WERI-Rb-1 (cell line): ENCODE data around the gene TMTC1.

Experiments
- DNase-seq: peaks from one replicate; pipeline ENCODE4 v3.0.0-alpha.2; 2020
- H3K27ac ChIP-seq: fragments of 250-450 bp; sonication (Bioruptor Pico); 2 replicates; pipeline ENCODE4 v1.5.1; 2020; ENCODE audit warnings: mild to moderate bottlenecking, moderate library complexity
- H3K27me3 ChIP-seq: fragments of 250-450 bp; sonication (Bioruptor Pico); 2 replicates; pipeline ENCODE4 v1.5.1; 2021; ENCODE audit warnings: mild to moderate bottlenecking, low read depth, moderate library complexity; ENCODE audit not compliant: insufficient read depth, severe bottlenecking
- H3K36me3 ChIP-seq: fragments of 250-450 bp; sonication (Bioruptor Pico); 2 replicates; pipeline ENCODE4 v1.5.1; 2020; ENCODE audit warnings: mild to moderate bottlenecking, moderate library complexity
- H3K4me3 ChIP-seq: 2 replicates; pipeline ENCODE4 v1.5.1; 2011; ENCODE audit warnings: low read depth, mild to moderate bottlenecking, control low read depth, low read length
- H3K9me3 ChIP-seq: fragments of 250-450 bp; sonication (Bioruptor Pico); 2 replicates; pipeline ENCODE4 v1.5.1; 2021; ENCODE audit warnings: mild to moderate bottlenecking, moderate library complexity; ENCODE audit not compliant: severe bottlenecking
- TF ChIP-seq, protein P1 (sequence below): IDR thresholded peaks from 2 replicates; pipeline ENCODE4 v1.5.1; 2011; ENCODE audit warnings: low read depth, mild to moderate bottlenecking, control low read depth, inconsistent platforms, low read length

TMTC1 gene

DNA sequence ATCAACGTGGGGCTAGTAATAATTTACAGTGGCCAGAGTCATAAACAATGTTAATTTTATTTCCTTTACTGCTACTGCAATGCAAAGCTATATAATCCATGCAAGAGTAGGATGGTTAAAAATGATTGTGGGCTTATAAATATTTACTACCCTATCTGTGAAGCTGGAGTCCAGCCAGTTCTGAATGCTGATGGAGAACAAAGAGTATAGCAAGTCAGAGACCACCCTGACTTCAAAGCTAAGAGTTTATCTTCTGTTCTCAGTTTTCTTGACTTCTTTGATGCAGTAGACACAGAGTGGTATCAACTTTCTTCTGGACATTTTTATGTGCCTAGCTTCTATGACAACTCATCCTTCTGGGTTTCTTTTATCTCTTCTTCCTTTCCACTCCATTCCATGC lies 252.3 kb downstream of the TMTC1 start:
- no peaks in the 10 kb centered on the region for H3K9me3 ChIP-seq
- no peak overlapping the region for H3K4me3 ChIP-seq
- H3K27ac ChIP-seq, result no peak overlapping the region
- no peaks in the 10 kb centered on the region for H3K36me3 ChIP-seq
- TF ChIP-seq, protein P1, sequence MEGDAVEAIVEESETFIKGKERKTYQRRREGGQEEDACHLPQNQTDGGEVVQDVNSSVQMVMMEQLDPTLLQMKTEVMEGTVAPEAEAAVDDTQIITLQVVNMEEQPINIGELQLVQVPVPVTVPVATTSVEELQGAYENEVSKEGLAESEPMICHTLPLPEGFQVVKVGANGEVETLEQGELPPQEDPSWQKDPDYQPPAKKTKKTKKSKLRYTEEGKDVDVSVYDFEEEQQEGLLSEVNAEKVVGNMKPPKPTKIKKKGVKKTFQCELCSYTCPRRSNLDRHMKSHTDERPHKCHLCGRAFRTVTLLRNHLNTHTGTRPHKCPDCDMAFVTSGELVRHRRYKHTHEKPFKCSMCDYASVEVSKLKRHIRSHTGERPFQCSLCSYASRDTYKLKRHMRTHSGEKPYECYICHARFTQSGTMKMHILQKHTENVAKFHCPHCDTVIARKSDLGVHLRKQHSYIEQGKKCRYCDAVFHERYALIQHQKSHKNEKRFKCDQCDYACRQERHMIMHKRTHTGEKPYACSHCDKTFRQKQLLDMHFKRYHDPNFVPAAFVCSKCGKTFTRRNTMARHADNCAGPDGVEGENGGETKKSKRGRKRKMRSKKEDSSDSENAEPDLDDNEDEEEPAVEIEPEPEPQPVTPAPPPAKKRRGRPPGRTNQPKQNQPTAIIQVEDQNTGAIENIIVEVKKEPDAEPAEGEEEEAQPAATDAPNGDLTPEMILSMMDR, result no peak
- no peaks in the 10 kb centered on the region for H3K27me3 ChIP-seq
- no peak for DNase-seq

DNA sequence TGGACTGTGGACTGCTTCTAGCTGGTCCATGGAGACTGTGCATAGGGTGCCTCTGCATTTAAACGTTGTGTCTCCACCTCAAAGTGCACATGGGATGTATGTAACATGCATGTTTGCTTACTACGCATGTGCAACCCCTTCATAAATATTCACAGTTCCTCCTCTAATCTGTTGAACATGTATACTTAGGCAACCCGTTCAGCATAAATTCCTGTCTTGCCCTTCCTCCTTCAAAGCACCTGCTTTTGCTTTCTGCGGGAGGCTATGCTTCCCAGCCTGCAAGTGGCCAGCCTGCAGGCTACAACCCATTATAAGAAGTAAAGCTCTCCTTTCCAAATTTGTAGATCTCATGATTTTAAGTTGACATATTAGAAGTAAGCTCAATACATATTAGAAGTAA lies 253.3 kb downstream of the TMTC1 start:
- no peak overlapping the region for H3K4me3 ChIP-seq
- TF ChIP-seq, protein P1, result no peak
- no peak for DNase-seq
- no peaks in the 10 kb centered on the region for H3K27me3 ChIP-seq
- no peaks in the 10 kb centered on the region for H3K36me3 ChIP-seq
- no peak overlapping the region for H3K27ac ChIP-seq
- no peaks in the 10 kb centered on the region for H3K9me3 ChIP-seq

DNA sequence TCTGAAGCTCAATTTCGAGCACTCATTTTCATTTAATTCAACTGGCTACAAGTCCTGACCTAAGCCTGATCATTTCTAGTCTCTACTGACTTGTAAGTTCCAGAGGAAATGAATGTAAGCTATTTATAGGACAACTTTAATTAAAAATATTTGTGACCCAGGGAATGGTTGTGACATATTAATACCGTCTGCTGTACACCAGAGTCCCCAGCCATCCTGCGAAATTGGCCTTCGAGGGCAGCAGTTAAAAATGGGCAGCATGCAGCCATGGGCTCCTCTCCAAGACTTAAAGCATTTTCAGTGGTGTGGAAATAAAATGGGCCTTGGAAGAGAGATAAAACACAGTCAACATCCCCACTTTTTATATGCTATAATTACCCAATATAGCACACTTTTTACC lies 255.6 kb downstream of the TMTC1 start:
- H3K4me3 ChIP-seq, result no peak overlapping the region
- TF ChIP-seq, protein P1, result no peak
- DNase-seq, result no peak
- H3K9me3 ChIP-seq, result no peaks in the 10 kb centered on the region
- H3K27ac ChIP-seq, result no peak overlapping the region
- H3K27me3 ChIP-seq, result no peaks in the 10 kb centered on the region
- no peaks in the 10 kb centered on the region for H3K36me3 ChIP-seq

DNA sequence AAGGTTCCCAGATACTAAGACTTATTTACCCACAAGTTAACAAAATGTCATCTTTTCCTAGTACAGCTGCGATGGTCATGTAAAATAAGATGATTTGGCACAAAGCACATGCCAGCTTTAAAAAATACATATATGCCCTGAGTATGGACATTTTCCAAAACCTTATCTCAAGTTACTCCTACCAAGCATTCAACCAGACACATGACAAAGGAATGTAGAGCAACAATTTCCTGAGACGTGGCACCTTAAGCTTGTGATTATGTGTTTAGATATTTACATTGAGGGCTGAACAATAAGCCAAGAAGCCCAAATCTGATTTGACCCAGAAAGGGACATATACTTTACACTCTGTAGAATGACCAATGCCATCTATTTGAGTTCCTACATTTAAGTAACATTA lies 261.8 kb downstream of the TMTC1 start:
- TF ChIP-seq, protein P1, result no peak
- Histone ChIP-seq H3K36me3 (no peaks in the 10 kb centered on the region), H3K27ac (no peak overlapping the region), H3K9me3 (no peaks in the 10 kb centered on the region), H3K27me3 (no peaks in the 10 kb centered on the region), H3K4me3 (no peak overlapping the region)
- no peak for DNase-seq

DNA sequence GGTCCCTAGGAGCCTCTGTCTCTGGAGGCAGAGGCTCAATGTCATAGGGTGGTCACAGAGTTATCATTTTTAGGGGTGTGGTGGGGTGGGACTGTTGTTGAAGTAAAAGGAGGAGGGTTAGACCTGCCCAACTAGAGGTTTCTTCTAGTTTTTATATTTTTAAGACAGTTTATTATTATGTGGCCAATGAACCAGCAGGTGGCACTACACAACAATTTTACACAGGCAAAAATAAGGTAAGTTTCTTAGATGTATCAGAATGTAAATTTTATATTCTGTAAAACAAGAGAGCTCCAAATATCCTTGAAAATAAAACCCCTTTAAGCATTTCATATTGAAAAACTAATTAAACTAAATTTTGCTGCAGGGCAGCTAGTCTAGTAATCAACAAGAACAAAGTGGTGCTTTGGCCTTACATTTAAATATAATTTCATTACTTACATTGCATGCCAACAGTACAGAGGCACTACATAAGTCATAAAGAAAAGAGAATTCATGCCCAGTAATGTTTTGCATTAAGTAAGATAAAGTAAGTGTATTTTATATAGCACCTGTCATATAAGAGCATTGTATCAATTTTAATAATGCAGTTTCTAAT lies 264.1 kb downstream of the TMTC1 start:
- TF ChIP-seq, protein P1, result no peak
- Histone ChIP-seq H3K27ac (no peak overlapping the region), H3K27me3 (no peaks in the 10 kb centered on the region), H3K9me3 (no peaks in the 10 kb centered on the region), H3K4me3 (no peak overlapping the region), H3K36me3 (no peaks in the 10 kb centered on the region)
- DNase-seq, result peak; percentile 9

DNA sequence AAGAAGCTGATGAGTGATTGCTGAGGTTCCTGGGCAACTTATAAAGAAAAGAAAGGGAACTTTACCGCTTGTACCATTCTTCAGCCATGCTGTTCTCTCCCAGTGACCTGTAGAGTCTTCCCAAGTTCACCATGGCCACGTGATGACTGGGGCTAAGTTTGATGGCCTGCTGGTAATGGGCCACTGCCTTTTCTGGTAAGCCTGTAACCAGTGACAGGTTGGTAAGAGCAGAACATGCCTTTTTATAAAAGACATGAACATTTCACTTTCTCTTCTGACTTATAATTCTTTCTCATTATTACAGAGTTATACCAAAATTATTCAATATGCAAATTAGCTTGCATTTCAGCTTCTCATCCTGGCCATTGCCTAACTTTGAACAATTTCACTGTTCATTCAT lies 265.3 kb downstream of the TMTC1 start:
- H3K27ac ChIP-seq, result no peak overlapping the region
- H3K4me3 ChIP-seq, result no peak overlapping the region
- no peaks in the 10 kb centered on the region for H3K27me3 ChIP-seq
- DNase-seq, result no peak
- H3K9me3 ChIP-seq, result no peaks in the 10 kb centered on the region
- no peaks in the 10 kb centered on the region for H3K36me3 ChIP-seq
- TF ChIP-seq, protein P1, result no peak
